ENCODE results near the gene FAM120AOS.

DNA sequence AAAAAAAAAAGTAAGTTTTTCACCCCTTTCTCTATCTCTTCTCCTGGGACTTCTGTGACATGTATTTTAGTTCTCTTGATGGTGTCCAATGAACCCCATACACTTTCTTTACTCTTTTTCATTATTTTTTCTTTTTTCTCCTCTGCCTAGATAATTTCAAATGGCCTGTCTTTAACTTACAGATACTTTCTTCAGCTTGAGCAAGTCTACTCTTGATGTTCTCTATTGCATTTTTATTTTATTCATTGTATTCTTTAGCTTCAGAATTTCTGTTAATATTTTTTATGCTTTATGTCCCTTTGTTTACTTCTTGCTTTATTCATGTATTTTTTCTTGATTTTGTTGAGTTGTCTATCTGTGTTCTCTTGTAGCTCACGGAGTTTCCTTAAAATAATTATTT is 34.4 kb downstream of the FAM120AOS start:
- TF ChIP-seq, protein P1, sequence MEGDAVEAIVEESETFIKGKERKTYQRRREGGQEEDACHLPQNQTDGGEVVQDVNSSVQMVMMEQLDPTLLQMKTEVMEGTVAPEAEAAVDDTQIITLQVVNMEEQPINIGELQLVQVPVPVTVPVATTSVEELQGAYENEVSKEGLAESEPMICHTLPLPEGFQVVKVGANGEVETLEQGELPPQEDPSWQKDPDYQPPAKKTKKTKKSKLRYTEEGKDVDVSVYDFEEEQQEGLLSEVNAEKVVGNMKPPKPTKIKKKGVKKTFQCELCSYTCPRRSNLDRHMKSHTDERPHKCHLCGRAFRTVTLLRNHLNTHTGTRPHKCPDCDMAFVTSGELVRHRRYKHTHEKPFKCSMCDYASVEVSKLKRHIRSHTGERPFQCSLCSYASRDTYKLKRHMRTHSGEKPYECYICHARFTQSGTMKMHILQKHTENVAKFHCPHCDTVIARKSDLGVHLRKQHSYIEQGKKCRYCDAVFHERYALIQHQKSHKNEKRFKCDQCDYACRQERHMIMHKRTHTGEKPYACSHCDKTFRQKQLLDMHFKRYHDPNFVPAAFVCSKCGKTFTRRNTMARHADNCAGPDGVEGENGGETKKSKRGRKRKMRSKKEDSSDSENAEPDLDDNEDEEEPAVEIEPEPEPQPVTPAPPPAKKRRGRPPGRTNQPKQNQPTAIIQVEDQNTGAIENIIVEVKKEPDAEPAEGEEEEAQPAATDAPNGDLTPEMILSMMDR (IDR thresholded peaks at IDR 0.05), result no peak
- TF ChIP-seq POLR2AphosphoS5 (IDR thresholded peaks at IDR 0.05; ENCODE audit: low read depth, low read length) (no peak), TEAD4 (IDR thresholded peaks at IDR 0.05; ENCODE audit: borderline replicate concordance, insufficient read depth) (no peak), EZH2phosphoT487 (IDR thresholded peaks at IDR 0.05; ENCODE audit: borderline replicate concordance, low read depth) (no peak), JUND (IDR thresholded peaks at IDR 0.05) (no peak), YY1 (IDR thresholded peaks at IDR 0.05; ENCODE audit: low read depth) (no peak)
- TF ChIP-seq, protein P2, sequence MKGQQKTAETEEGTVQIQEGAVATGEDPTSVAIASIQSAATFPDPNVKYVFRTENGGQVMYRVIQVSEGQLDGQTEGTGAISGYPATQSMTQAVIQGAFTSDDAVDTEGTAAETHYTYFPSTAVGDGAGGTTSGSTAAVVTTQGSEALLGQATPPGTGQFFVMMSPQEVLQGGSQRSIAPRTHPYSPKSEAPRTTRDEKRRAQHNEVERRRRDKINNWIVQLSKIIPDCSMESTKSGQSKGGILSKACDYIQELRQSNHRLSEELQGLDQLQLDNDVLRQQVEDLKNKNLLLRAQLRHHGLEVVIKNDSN (IDR thresholded peaks at IDR 0.05; ENCODE audit: borderline replicate concordance, low read depth), result no peak
- TF ChIP-seq, protein P3, sequence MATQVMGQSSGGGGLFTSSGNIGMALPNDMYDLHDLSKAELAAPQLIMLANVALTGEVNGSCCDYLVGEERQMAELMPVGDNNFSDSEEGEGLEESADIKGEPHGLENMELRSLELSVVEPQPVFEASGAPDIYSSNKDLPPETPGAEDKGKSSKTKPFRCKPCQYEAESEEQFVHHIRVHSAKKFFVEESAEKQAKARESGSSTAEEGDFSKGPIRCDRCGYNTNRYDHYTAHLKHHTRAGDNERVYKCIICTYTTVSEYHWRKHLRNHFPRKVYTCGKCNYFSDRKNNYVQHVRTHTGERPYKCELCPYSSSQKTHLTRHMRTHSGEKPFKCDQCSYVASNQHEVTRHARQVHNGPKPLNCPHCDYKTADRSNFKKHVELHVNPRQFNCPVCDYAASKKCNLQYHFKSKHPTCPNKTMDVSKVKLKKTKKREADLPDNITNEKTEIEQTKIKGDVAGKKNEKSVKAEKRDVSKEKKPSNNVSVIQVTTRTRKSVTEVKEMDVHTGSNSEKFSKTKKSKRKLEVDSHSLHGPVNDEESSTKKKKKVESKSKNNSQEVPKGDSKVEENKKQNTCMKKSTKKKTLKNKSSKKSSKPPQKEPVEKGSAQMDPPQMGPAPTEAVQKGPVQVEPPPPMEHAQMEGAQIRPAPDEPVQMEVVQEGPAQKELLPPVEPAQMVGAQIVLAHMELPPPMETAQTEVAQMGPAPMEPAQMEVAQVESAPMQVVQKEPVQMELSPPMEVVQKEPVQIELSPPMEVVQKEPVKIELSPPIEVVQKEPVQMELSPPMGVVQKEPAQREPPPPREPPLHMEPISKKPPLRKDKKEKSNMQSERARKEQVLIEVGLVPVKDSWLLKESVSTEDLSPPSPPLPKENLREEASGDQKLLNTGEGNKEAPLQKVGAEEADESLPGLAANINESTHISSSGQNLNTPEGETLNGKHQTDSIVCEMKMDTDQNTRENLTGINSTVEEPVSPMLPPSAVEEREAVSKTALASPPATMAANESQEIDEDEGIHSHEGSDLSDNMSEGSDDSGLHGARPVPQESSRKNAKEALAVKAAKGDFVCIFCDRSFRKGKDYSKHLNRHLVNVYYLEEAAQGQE (IDR thresholded peaks at IDR 0.05; ENCODE audit: low read depth, low read length), result no peak
- TF ChIP-seq, protein P4, sequence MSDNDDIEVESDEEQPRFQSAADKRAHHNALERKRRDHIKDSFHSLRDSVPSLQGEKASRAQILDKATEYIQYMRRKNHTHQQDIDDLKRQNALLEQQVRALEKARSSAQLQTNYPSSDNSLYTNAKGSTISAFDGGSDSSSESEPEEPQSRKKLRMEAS (IDR thresholded peaks at IDR 0.05; ENCODE audit: low read depth), result no peak
- TF ChIP-seq, protein P5, sequence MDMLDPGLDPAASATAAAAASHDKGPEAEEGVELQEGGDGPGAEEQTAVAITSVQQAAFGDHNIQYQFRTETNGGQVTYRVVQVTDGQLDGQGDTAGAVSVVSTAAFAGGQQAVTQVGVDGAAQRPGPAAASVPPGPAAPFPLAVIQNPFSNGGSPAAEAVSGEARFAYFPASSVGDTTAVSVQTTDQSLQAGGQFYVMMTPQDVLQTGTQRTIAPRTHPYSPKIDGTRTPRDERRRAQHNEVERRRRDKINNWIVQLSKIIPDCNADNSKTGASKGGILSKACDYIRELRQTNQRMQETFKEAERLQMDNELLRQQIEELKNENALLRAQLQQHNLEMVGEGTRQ (IDR thresholded peaks at IDR 0.05; ENCODE audit: borderline replicate concordance, low read depth, low read length), result no peak
